ENCODE results near the gene PRF1.

The PRF1 gene

DNA sequence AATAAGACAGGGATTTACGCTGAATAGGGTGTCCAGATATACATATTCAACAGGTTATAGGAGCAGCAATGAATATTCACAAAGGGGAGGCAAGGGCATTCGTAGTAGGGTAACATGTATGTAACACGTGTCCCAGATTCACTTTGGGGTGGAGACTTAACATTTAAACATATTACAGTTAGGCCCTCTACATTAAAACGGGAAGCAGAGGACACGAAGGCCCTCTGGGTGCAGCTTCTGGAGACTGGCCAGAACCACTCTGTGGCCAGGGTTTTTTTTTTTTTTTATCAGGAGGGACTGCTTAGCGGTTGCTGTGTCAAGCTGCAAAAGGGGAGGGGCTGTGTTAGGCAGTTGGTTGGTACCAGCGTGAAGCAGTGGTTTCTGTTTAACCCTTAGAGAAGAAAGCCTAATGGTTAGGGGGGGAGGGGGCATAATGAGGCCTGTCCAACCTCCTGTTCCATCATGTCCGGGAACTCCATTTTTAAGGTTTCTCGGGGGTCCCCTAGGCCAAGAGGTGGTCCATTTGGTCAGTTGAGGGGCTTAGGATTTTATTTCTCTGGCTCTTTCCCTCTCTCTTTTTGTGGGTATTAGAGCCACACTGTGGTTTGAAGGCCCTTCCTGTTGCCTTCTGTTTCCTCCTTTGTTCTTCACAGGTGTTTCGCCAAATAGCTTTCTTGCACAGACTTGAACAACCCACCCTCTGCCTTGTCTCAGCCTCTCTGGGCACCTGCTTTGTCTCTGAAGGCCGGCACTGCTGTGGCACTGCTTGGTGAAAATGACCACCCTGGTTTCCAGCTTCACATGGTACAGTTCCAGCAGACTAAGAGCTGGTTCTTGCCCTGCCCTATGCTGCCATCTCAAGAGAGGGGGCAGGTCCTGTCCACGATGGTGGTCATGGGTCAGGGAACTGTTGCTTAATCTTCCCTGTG lies 26.4 kb downstream of the PRF1 start:
- no peak for DNase-seq

DNA sequence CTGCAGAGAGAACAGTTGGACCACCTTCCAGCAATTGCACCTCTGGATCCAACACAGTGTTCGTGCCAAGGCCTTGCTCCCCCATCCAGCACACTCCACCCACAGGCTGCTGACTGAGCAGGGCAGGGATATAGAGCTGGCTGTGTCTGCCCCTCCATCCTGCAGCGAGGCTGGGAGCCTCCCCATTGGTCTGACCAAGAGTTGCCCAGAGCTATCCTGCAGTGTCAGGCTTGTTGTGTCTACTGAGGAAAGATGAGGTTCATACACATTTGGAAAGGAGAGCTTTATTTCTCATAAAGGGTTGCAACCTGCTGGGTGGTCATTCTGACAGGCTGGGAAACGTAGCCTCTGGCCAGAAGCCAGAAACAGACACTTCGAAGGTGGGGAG lies 27.1 kb downstream of the PRF1 start:
- DNase-seq: no peak

DNA sequence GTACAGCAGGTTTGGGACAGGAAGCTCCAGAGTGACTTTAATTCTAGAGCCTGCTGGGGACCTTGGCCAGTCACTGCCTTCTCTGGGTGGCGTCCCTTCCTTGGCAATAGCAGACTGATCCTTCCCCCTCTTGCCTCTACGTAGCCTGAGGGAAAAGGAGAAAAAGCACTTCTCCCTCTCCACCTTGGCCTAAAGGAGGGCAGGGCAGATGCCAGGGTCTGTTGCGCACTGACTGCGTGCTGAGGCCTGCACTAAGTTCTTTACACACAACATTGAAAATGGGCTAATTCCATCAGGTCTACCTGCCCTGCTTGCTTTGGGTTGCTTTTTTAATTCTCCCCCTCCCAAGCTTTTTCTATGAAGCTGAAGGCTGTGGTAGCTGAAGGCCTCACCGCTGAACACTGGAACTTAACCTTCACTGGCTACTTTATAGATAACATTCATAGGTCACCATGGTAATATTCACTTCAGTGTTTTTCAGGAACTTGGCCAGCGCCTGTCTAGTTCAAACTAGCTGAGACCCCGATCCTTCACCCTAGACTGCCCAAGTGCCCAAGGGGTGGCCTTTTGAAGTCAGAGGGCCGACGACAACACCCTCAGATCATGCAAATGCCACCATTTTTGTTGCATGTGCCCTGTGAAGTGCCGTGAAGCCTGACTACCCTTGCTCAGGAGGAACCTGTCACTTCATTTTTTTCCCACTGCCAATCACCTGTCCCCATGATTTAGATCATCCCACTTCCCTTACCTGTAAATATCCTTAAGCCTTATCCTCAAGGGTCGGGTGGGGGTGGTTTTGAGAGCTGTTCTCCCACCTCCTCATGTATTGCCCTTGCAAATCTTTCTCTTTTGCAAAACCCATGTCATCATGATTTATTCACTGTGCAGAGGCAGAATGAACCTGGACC lies 28.7 kb downstream of the PRF1 start:
- DNase-seq: no peak

DNA sequence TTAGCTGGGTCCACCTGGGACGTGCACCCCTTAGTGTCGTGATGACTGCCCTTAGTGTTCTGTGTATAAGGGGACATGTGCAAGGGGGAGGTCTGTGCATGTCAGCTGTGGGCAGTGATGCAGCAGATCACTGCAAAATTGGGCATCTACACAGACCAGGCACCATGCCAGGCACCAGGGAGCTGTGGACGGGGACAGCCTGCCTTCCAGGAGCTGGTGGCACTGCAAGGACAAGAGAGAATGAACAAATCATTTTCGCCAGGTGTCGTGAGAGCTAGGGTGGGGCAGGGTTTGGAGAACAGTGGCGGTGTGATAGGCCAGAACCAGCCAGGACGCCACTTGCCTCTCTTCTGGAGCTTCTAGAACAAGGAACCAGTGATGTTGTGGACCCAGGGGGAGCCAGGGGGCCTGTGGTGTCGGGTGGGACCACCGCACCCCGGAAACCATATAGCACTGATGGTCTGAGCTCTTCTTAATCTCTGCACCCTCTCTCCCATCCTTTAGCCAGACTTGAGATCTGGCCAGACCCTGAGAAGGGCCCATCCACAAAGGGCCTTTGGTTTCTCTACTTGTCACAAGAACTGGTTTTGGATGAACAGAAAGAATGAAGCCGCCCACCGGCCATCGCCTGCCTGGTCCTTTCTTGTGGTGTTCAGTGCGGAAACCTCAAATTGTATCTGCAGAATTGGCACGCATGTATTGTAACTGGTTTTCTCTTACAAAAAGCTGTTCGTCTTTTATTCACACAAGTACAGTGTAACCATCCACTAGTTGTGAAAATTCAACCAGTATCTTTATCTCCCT lies 30.7 kb downstream of the PRF1 start:
- DNase-seq: no peak

DNA sequence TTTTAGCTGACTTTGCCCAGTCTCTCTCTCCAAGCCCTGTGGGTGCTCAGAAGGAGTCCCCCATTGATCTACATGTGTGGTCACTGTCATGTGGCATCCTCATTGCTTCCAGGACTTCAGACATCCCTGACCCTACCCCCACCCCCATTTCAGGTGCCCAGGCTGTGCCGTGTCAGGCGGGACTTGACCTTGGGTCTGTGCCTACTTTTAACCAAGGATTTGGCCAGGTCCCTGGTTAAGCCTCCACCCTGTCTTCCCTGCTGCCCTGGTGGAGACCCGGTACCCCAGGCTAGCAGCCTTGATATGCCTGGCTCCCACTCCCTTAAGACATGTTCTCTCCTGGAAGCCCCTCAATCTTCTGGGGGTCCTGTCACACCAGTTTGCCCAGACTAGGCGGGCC lies 31.3 kb downstream of the PRF1 start:
- DNase-seq: no peak

DNA sequence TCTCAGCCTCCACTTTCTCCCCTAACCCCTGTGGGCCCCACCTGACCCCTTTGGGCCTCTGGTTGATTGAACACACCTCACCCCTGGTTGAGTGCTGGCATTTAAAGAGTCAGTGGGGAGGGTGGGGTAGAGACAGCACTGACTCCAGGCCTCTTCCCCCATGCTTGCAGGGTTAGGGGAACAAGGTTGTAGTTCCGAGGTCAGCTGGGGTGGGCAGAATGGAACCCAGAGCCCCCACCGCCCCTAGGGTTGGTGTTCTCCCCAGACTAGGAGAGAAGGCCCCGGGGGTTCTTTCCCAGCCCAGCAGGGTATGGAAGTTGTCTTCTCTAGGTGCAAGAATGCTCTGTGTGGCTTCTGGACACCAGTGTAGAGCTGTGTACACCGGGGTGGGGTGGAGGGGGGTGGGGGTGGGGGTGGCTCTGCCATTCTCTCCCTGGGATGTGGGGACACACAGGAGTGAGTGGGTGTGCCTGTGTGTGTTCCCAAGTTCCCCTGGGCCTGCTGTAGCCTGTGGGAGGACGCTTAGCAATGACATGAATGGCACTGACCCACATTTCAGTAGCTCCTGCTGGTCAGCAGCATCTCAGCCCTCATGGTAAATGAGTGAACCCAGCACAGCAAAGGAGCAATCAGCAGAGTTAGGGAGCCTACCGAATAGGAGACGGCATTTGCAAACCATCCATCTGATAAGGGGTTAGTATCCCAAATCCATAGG lies 33.6 kb downstream of the PRF1 start:
- no peak for DNase-seq

DNA sequence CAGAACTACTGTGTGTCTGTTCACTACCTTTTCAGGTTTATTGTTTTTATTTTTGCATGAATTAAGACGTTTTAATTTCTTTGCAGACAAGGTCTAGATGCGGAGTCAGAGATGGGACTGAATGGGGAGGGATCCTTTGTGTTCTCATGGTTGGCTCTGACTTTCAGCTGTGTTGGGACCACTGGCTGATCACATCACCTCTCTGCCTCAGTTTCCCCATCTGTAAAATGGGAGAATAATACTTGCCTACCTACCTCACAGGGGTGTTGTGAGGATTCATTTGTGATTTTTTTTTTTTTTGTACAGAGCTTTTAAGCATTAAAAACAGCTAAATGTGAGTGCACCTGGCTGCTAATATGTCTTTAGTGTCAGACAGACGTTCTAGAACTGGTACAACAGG lies 34.4 kb downstream of the PRF1 start:
- DNase-seq: no peak

DNA sequence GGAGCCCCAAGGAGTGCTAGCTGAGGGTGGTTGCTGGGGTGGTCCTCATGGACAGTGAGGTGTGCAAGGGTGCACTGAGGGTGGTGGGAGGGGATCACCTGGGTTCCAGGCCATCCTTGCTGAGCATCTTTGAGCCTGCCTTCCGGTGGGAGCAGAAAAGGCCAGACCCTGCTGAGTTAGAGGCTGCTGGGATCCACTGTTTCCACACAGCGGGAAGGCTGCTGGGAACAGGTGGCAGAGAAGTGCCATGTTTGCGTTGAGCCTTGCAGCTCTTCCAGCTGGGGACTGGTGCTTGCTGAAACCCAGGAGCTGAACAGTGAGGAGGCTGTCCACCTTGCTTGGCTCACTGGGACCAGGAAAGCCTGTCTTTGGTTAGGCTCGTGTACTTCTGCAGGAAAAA lies 34.9 kb downstream of the PRF1 start:
- no peak for DNase-seq

DNA sequence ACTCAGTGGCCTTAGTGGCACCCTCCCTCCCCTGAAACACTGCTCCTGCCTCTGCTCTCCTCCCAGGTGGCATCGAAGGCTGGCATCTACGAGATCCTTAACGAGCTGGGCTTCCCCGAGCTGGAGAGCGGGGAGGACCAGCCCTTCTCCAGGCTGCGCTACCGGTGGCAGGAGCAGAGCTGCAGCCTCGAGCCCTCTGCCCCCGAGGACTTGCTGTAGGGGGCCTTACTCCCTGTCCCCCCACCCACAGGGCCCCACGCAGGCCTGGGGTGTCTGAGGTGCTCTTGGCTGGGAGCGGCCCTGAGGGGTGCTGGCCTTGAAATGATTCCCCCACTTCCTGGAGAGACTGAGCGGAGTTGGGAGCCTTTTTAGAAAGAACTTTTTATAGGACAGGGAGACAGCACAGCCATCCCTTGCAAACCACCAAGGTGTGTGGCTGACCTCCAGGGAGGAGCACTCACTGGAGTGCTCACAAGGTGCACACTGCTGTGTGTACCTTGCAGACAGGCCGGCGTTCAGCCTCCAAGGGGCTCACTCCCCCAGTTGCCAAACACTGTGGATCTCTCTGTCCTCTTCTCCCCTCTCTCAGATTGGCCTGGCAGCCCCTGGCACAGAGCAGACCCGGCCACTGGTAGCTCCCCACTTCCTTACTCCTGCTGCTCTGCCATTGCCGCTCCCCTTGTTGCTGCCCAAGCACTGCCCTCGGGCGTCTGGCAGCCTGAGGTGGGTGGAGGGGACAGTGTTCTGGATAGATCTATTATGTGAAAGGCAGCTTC lies 35.8 kb downstream of the PRF1 start:
- no peak for DNase-seq

DNA sequence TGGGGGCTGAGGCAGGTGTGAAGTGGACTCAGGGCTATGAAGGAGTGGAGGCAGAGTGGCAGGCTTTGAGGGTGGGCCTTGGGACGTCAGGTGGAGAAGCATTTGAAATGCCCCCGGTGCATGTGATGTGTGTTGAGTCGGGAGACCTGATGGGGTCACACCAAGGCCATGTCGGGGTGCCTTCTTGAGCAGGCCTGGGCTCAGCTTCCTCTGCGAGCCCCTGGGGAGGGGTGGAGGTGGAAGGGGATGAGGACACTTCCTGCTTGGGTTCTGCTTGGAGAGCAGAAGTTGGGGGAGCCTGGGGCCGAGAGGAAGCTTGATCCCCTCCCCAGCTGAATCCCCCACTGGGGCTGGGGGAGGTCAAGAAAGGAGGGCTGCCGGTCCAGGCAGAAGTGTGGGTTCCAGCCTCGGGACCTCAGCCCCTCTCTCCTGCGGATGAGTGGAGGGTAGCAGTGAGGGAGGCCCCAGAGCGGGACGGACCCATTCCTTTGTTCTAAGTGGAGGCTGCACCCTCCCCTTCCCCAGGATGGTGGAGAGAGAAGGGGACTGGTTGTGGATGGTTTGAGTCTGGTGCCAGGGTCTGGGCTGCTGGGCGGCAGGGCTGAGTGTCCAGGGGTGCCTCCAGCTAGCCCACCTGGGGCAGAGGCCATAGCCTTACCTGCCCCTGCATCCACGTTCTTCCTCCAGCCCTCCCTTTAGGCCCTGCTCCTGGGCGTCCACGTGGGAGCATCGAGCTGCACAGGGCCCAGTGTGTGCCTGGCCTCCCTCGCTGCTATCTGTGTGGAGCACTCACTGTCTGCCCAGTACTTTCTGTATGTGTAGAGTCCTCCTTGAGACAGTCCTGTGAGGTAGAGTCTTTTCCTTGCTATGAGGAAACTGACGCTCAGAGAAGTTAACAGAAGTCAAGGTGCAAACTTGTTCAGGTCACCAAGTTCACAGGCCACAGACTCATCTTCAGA lies 36.7 kb downstream of the PRF1 start:
- no peak for DNase-seq

DNA sequence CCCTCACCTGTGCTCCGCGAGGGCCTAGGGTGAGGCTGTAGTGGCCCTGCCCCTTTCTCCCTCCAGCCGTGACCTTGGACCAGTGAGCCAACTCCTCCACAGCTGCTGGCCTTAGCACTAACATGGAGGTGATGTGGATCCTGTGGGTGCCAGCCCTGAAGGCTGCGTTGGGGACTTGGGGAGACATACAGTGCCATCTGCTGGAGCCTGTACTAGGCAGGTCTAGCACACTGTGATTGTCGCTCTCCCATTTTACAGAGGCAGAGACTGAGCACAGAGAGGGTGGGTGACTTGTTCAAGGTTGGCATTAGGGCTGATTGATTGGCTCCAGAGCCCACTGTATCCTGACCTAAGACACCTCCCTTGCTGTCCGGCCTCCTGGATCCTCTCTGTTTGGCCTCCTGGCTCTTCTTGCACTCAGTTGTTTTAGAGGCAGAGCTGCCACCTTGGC lies 37.6 kb downstream of the PRF1 start:
- no peak for DNase-seq

DNA sequence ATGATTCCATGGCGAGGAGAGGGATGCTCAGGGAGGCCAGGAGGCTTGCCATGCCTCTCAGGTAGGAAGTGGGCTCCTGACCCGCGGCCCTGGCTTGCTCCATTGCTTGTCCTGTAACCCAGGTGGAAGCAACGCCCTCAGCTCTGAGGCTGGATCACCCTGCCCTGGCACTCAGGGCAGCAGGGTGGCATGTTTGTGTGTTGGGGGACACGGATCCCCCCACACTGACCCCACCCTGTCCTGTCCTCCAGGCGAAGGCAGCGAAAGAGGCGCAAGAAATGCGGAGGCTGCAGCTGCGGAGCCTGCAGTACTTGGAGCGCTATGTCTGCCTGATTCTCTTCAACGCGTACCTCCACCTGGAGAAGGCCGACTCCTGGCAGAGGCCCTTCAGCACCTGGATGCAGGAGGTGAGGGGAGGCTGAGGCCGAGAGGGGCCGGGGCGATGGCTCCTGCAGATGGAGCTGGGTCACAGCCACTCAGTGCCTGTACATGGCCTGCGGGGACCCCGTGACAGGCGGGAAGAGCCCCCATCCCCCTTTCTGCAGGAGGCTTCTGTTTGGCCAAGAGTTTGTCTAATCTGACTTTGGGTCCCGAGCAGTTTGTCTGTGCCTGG lies 38.3 kb downstream of the PRF1 start:
- DNase-seq: no peak

DNA sequence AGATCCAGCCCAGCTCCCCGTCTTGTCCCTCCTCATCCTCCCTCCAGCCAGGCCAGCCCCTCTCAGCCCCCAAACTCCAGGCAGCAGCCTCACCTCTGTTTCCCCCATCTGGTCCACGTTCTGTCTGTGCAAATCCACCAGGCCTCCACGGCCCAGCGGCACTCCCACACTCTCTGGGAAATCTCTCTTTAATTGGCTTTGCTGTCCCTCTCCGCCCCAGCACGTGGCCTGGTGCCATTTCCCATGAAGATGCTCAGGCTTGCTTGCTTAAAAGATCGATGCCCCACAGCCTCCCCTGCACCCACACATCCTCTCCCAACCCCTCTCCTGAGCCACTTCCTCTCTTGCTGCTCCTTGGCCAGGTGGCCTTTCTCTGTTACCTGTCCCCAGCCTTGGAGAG lies 39.3 kb downstream of the PRF1 start:
- DNase-seq: no peak

DNA sequence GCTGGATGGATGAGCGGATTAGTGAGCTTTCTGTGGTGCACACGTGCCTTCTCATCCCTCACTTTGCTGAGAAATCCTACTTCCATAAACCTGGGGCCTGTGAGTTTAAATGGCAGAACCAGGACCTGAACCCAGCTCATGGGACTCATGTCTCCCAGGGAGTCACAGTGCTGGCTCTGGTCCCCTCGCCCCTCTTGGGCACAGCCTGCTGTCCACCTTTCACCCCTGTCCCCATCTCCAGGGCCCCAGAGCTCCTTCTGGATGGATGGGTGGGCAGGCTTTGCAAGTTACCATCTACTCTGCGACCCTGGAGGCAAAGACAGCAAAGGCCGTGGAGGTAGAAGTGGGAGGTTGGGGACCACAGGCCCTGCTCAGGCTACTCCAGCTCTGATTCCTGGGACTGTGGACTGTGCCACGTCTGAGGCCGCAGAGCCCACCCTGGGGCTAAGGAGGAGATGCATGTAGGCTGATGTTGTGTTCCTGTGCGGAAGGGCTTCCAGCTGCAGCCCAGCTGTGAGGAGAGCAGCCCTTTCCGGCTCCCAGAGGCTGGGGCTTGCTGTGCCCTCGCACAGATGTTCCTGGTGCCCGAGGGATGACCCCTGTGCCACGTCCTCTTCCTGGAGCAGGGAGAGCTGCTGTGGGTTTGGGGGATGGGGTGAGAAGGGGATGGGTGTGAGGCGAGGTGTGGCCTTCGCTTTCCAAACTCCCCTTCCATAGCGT lies 40.3 kb downstream of the PRF1 start:
- no peak for DNase-seq

DNA sequence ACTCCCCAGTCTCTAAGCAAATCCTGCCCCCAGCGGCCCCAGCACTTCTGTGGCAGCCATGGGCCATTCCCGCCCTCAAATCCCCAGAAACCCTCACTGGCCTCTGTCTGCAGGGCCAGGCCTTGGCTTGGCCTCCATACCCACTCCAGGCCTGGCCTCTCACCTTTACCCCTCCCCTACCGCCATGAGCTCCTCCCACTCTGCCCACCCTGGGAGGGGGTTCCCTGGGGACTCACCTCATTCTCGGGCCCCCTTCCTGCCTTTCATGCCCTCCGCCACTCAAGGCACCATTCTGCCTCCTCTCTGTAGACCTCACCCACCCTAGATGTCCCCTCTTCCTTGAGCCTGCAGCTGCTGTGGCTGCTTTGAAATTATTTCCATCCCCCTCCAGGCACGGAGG lies 41.0 kb downstream of the PRF1 start:
- DNase-seq: no peak

DNA sequence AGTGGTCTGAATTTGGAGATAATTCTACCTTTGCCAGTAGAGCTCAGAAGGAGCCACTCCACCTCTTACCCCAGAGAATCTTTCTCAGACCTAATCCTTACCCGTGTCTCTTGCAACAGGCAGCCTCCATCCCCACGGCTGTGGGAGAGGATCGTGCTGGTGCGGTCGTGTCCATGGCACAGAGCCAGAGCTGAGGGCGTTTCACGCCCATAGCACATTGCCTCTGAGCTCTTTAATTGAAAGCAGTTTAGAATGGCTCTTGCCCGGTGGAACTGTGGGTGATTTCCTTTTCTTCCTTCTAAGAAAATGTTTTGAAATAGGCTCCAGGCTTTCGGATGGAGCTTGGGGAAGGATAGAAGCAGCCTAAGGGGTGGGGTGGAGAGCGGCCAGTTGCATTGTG lies 41.5 kb downstream of the PRF1 start:
- DNase-seq: no peak

DNA sequence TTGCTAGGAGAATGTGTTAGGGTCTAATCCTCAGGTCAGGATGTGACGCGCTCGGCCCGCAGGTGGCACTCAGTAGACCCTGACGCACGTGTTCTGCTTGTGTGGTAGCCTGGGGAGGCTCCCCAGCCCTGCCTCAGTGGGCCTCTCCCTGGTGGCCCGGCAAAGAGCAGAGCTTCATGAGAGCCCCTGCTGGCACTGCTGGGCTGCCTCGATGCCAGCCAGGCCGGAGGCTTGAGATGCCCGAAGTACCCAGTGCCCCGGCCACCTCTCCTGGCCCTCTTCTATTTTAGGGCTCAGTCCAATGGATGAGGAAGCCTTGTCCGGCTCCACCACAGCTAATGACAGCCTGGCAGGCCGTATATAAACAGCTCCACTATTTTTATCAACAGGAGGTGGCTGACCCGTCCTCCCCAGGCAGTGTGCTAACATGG lies 42.0 kb downstream of the PRF1 start:
- DNase-seq: no peak

DNA sequence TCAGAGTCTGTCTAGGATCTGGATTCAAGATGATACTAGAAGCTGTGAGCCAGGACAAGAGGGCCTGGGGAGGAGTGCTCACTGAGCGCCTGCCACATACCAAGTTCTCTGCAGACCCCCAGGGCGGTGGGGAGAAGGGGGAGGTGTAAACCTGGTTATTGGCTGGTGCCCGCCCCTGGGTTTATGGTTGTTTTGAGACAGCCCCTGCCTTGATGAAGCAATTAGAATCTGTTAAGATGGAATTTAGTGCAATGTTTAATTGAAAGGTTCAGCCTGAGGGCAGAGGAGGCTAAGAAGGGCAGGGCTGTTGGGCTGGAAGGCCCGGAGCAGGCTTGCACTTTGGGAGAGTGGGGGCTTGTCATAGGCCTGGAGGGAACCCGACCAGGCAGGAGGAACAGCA lies 42.7 kb downstream of the PRF1 start:
- DNase-seq: no peak
